Testis (tissue), 2 donors: ENCODE results near the gene GRM8.

Experiments used
- POLR2A ChIP-seq: fragments of 450-650 bp; IDR thresholded peaks from one replicate; pipeline ENCODE4 v1.6.1; 2017; ENCODE audit warnings: antibody characterized with exemption, mild to moderate bottlenecking, moderate library complexity
- TF ChIP-seq, protein P1 (sequence below), 3 experiments: fragments of 450-650 bp in 2 of 3; fragments of 200-600 bp in 1 of 3; sonication (generic) in 1 of 3; IDR thresholded peaks; one replicate each; pipeline ENCODE4 v1.5.1; 2016 to 2019; ENCODE audit warnings: antibody characterized with exemption in 3 of 3, mild to moderate bottlenecking in 2 of 3, moderate library complexity in 1 of 3

DNA sequence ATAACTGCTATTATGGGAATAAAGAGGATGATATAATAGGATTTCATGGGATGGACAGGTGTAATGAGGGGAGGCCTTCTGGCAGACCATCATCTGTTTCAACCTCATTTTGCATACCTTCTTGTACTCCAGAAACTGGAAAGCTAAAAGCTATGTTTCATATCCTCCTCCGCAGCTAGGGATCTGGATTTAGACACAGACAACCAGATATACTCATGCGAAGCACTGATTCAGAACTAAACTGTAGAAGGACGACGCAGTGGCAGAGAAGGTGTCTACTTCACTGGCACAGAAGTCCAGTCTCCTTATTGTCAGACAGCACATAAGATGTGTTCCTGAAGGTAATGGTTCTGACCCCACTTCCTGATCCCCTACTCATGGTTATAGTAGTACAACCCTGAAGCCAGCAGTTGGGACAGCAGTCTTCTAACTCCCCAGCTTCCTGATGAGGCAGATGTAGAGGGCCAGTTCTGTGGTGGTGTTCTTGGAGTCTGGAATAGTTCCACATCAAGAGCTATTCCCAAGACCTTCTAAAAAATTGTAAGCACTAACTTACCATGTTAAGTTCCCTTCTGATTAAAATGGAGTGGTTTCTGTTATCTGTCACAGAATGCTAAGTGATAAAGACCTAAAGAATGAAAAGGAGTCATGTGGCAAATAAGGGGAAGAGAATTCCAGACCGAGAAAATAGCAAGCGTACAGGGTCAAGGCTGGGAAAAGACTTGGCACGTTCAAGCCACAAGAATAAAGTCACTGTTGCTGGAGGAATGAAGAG lies 550.3 kb downstream of the GRM8 start:
- TF ChIP-seq, protein P1, sequence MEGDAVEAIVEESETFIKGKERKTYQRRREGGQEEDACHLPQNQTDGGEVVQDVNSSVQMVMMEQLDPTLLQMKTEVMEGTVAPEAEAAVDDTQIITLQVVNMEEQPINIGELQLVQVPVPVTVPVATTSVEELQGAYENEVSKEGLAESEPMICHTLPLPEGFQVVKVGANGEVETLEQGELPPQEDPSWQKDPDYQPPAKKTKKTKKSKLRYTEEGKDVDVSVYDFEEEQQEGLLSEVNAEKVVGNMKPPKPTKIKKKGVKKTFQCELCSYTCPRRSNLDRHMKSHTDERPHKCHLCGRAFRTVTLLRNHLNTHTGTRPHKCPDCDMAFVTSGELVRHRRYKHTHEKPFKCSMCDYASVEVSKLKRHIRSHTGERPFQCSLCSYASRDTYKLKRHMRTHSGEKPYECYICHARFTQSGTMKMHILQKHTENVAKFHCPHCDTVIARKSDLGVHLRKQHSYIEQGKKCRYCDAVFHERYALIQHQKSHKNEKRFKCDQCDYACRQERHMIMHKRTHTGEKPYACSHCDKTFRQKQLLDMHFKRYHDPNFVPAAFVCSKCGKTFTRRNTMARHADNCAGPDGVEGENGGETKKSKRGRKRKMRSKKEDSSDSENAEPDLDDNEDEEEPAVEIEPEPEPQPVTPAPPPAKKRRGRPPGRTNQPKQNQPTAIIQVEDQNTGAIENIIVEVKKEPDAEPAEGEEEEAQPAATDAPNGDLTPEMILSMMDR (IDR thresholded peaks at IDR 0.05): no peak
- TF ChIP-seq POLR2A: no peak
